GM20431 (cell line): ENCODE results near the gene SLCO1C1.
"Not testable (repeated sequence)": the region's sequence is repeated elsewhere in the genome, so short reads cannot be mapped to it uniquely, and the experiment has no call there.

Experiments used
- in situ Hi-C: fragments of 300-500 bp; cut with MseI, MboI; formaldehyde crosslinking; loops from one replicate; pipeline ENCODE4 v1.15.0; 2020; ENCODE audit warnings: low sequenced_read_pairs; ENCODE audit not compliant: unreplicated experiment

SLCO1C1 gene

GRCh38 chr12:20695232-20695631 lies at the start of gene SLCO1C1:
Gene SLCO1C1, plus strand, starts transcription at chr12:20695332. Its CDS starts 4,245 bp downstream, at chr12:20699577.
- in situ Hi-C loops = no loop called here

DNA sequence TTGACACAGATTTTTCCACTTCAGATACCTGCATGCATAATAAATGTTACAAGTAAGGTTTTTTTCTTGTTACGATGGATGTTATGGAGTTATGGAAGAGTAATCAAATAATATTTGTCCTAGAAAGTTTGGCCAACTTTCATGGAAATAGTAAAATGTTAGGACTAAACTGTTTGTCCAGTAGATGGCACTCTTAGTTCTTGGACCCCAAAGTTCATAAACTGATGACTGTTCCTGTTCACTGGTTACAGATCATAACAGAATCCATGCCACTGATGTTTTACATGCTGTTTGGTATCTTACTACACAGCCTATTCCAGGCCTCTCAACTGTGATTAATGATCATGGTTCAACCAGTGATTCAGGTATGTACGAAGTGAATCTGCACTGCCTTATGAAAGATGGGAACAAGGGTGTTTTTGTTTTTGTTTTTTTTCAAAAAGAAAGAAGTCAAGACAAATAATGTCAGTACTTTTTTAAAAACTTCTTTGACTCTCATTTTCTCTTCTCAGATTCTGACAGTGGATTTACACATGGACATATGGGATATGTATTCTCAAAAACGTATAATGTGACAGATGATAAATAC lies 48.8 kb upstream of the SLCO1C1 start:
- in situ Hi-C loops = no loop called here

DNA sequence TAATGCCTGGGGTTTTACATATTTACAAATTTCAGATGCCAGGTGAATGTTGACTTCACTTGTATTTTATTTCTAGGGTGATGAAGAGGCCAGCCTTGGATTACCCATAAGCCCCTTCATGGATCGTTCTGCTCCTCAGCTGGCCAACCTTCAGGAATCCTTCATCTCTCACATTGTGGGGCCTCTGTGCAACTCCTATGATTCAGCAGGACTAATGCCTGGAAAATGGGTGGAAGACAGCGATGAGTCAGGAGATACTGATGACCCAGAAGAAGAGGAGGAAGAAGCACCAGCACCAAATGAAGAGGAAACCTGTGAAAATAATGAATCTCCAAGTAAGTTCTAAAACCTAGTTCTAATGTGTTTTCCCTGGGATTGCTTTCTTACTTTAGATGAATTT lies 41.3 kb upstream of the SLCO1C1 start:
- in situ Hi-C loops = no loop called here

- in situ Hi-C loops = no loop called here
These were observed 38.5 kb upstream of the SLCO1C1 start for GRCh38 chr12:20656600-20656999.

DNA sequence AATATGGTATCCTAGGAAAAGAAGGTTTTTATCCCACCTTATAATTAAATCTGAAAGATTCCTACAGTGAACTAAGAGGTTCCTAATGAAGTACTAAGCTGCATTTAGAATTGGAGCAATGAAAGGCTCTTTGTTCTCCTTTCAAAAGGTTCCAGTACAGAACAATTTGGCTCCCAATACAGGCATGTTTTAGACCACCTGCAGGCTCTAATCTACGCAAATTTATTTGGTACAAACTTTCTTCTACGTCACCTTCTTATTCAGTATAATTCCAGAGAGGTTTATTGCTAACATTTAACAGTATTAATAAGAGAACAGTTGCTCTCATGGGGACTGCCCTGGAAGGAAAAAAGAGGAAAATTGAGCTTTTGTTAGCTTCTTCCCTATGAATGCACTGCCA lies 37.6 kb upstream of the SLCO1C1 start:
- in situ Hi-C loops = no loop called here

GRCh38 chr12:20681334-20681733 lies 13.8 kb upstream of the SLCO1C1 start:
- in situ Hi-C loops = no loop called here

DNA sequence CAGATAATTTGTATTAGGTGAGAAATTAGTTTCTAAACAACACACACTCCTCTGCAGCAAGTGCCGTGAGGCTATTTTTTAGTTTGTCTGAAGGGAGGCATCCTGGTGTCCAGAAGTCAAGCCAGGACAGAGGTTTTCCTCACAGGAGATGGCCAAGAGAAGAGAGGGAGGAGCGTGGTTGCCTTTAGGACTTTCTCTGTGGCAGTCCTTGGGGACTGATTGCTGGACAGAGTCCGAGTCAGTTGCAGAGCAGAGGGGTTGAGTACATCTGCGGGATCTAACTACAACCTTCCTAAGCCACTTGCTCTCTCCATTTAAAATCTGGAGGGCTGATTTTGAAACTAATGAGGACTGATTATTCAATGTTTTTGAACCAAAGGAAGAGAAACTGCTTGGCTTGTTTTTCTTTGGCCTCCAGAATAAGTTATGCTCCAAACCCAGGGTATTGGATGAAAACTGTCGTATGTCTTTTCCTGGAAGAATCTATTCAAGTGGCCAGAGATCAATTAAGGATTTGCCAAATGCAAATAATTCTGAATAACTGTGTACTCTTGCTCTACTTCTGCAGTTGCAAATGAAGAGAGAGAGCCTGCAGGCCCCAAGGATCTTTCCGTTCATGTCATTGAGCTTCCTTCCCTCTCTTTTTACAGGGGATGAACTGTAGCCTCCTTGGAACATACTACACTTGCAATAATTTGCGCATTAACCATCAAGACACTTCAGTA lies 1.2 kb downstream of the SLCO1C1 start:
- in situ Hi-C loops = no loop called here

GRCh38 chr12:20701106-20701505 lies 6.0 kb downstream of the SLCO1C1 start:
- in situ Hi-C loops = no loop called here

- in situ Hi-C loops = no loop called here
These were observed 9.7 kb downstream of the SLCO1C1 start for GRCh38 chr12:20704860-20705259.

DNA sequence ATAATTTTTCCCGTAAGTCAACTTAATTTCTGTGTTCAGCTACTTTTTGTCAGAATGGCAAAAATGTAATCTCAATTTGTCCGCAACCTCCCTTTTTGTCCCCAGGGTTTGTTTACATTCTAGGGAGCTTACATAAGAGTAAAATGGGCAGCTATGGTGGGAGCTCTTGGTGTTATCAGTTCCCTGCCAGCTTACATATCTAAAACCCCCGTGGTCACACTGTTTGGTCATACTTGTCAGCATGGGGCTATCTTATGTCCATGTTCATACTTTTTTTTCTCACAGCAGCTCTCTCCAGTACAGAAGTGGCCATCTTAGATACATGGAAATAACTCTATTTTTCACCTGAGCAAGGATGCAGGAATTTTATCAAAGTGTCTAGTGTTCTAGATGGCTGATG lies 16.7 kb downstream of the SLCO1C1 start:
- in situ Hi-C loops = no loop called here

- in situ Hi-C loops = no loop called here
These were observed 20.9 kb downstream of the SLCO1C1 start for GRCh38 chr12:20716037-20716436.

DNA sequence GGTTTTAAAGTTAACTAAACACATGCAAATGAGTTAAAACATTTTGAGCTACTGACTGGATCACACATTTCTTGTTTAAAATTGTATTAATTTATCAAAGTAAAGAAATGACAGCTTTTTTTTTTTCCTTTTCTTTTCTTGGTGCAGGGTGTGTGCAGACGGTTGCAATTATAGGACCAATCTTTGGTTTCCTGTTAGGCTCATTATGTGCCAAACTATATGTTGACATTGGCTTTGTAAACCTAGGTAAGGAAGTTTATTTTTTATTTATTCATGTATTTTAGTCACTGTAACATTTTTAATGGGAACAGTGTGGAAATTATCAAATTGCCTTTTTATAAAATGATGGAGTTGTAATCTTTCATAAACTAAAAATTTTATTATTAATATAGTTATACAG lies 21.9 kb downstream of the SLCO1C1 start:
- in situ Hi-C loops = no loop called here

- in situ Hi-C loops = no loop called here
These were observed 23.2 kb downstream of the SLCO1C1 start for GRCh38 chr12:20718294-20718693.

- in situ Hi-C loops = no loop called here
These were observed 27.0 kb downstream of the SLCO1C1 start for GRCh38 chr12:20722142-20722541.

DNA sequence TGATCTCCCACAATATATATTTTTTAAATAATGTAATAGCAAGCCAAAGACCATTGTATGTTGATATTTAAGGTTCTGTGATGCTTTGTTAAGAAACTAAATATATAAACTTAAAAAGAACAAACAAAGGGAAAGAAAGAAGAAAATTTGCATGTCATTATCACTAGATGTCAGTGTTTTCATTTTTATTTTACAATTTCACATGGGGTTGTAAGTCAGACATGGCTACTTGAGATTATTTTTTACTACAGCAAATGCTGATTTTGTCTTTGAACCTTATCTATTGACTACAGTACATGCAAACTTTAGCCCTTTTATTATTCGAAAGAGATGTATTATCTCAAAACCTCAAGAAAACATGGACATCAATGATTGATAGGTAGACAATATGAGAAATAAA lies 36.1 kb downstream of the SLCO1C1 start:
- in situ Hi-C loops = no loop called here

GRCh38 chr12:20740972-20741371 lies 45.8 kb downstream of the SLCO1C1 start:
- in situ Hi-C loops = no loop called here

GRCh38 chr12:20748198-20748597 lies 53.1 kb downstream of the SLCO1C1 start:
- in situ Hi-C loops = no loop called here

DNA sequence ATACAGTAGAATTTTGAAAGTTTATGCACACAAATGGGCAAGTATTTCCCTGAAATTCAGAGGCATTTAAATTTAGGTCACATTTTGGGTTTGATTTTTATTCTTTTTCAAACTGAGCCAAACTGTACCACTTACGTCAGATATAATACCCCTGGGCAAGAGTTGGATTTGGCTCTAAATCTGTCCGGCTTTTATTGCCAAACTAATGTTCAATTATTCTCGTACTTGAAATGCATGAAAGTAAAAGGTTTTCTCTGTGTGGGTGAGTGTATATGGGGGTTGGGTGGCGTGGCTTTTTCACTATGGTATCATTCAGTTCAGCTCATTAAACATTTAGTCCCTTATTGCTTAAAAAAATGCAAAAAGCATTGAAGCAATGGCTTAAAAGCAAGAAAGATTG lies 55.9 kb downstream of the SLCO1C1 start:
- in situ Hi-C loops = no loop called here

DNA sequence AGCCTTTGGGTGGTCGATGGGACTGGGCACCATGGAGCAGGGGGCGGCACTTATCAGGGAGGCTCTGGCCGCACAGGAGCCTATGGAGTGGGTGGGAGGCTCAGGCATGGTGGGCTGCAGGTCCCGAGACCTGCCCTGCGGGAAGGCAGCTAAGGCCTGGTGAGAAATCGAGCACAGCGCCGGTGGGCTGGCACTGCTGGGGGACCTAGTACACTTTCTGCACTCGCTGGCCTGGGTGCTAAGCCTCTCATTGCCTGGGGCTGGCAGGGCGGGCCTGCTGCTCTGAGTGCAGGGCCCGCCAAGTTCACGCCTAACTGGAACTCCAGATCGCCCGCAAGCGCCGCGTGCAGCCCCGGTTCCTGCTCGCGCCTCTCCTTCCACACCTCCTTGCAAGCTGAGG lies 82.3 kb downstream of the SLCO1C1 start:
- in situ Hi-C loops = no loop called here

DNA sequence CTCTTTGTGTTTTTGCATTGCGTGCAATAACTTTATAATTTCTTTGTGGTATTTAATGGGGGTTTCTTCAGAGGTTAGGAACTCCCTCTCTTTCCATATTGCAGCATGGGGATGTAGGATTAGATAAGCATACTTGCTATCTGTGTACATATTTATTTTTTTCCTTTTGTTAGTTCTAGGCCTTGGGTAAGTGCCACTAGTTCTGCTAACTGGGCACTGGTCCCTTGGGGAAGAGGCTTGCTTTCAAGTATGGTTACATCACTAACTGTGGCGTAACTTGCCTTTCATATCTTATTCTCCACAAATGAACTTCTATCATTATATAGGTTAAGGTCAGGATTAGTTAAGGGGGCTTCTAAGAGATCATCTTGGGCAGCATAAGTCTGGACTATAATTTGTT lies 83.8 kb downstream of the SLCO1C1 start:
- in situ Hi-C loops = no loop called here

DNA sequence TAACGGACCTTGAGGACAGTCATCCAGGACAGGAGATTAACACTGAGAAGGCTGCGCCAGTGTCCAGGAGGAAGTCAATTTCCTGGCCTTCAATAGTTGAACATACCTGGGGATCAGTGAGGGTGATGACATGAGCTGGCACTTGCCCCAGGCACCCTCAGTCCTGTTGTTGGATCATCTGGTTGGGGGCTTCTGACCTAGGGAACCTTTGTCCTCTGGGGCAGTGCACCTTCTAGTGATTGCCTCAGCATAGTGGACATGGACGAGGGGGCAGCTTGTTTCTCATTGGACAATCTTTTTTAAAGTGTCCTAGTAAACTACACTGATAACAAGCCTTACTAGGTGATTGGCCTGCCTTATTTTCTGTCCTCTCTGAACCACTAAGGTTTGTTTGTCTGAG lies 84.8 kb downstream of the SLCO1C1 start:
- in situ Hi-C loops = not testable (repeated sequence)

DNA sequence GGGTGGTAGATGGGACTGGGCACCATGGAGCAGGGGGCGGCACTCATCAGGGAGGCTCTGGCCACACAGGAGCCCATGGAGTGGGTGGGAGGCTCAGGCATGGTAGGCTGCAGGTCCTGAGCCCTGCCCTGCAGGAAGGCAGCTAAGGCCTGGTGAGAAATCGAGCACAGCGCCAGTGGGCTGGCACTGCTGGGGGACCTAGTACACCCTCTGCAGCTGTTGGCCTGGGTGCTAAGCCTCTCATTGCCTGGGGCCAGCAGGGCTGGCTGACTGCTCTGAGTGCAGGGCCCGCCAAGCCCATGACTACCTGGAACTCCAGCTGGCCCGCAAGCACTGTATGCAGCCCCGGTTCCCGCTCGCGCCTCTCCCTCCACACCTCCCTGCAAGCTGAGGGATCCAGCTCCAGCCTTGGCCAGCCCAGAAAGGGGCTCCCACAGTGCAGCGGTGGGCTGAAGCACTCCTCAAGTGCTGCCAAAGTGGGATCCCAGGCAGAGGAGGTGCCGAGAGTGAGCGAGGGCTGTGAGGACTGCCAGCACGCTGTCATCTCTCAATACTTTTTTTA lies 88.7 kb downstream of the SLCO1C1 start:
- in situ Hi-C loops = not testable (repeated sequence)
